Spinal cord (tissue), 10 donors: ENCODE results near the gene STX18. TPM values are rescaled to one million over a fixed set of nuclear protein-coding genes. Genes with fewer than 3 reads are reported as not detected.

Experiments
- DNase-seq, 6 donors: peaks; one replicate each; pipeline versions ENCODE4 v3.0.0 to v3.0.0-alpha.2; 2013 to 2015; ENCODE audit warnings: low spot score in 6 of 6, low read depth in 4 of 6
- H3K27ac ChIP-seq: one replicate; pipeline ENCODE4 v1.5.1; 2013; ENCODE audit warnings: low read depth, low read length, control low read depth
- H3K27me3 ChIP-seq: one replicate; pipeline ENCODE4 v1.6.1; 2013; ENCODE audit warnings: low read length; ENCODE audit not compliant: control insufficient read depth, insufficient read depth
- H3K36me3 ChIP-seq: one replicate; pipeline ENCODE4 v1.6.1; 2013; ENCODE audit warnings: low read length; ENCODE audit not compliant: control insufficient read depth, insufficient read depth
- H3K4me1 ChIP-seq: one replicate; pipeline ENCODE4 v1.6.1; 2013; ENCODE audit warnings: low read length; ENCODE audit not compliant: control insufficient read depth, insufficient read depth
- H3K4me3 ChIP-seq: one replicate; pipeline ENCODE4 v1.5.1; 2013; ENCODE audit warnings: low read depth, low read length, control low read depth
- H3K9me3 ChIP-seq: one replicate; pipeline ENCODE4 v1.6.1; 2013; ENCODE audit warnings: low read length; ENCODE audit not compliant: control insufficient read depth, insufficient read depth
- WGBS: methylation state at CpG from one replicate; pipeline ENCODE4 v1.1.5; 2013; ENCODE audit warnings: missing lambda C conversion rate; ENCODE audit not compliant: insufficient coverage; 5-methylcytosine and 5-hydroxymethylcytosine counted together
- polyA plus RNA-seq, 2 donors: library from polyadenylated mRNA; unstranded; fragments of 120-200 nt; gene quantifications; one replicate each; pipeline ENCODE4 v1.2.1, GENCODE V29; 2013; ENCODE audit not compliant: insufficient read length in 2 of 2
- total RNA-seq, 2 donors: library from RNA; depleted of rRNA in 1 of 2; stranded (reverse); fragments of 120-200 nt in 1 of 2; fragments of >200 nt in 1 of 2; gene quantifications; one replicate each; pipeline versions ENCODE4 v1.2.3 to v1.2.4, GENCODE V29; 2013 to 2014
- donor health status: healthy.

Gene STX18
- total and polyA plus RNA-seq, 4 donors: 26.9 to 56.4 (median 49.4) TPM

GRCh38 chr4:4459181-4459580, 82.7 kb downstream of the STX18 start:
- Histone ChIP-seq H3K4me3 (no peak overlapping the region), H3K36me3 (peaks cover 10% of the 10 kb centered on the region), H3K4me1 (peaks cover 5% of the 10 kb centered on the region), H3K27me3 (no peaks in the 10 kb centered on the region), H3K9me3 (no peaks in the 10 kb centered on the region), H3K27ac (no peak overlapping the region)
- WGBS: 90% methylated on average over 2 of the region's 5 CpGs
- DNase-seq: peak in 1 of 6 donors; percentile 64

- H3K27ac ChIP-seq: no peak overlapping the region
These were observed 83.9 kb downstream of the STX18 start for GRCh38 chr4:4457803-4458553.

GRCh38 chr4:4456816-4457578, 84.9 kb downstream of the STX18 start:
- Histone ChIP-seq H3K27ac (no peak overlapping the region), H3K36me3 (peaks cover 10% of the 10 kb centered on the region)
- WGBS: 100% methylated on average over 1 of the region's 8 CpGs

More at GRCh38 chr4:4457803-4458553, 83.9 kb downstream of the STX18 start:
- H3K4me1 ChIP-seq: peaks cover 5% of the 10 kb centered on the region
- H3K9me3 ChIP-seq: no peaks in the 10 kb centered on the region
- H3K27me3 ChIP-seq: no peaks in the 10 kb centered on the region
- DNase-seq: no peak
- H3K36me3 ChIP-seq: peaks cover 10% of the 10 kb centered on the region
- 70% methylated on average over 1 of the region's 5 CpGs for WGBS
- no peak overlapping the region for H3K4me3 ChIP-seq

GRCh38 chr4:4456351-4456750, 85.5 kb downstream of the STX18 start:
- H3K27ac ChIP-seq: no peak overlapping the region
- no peak for DNase-seq
- H3K36me3 ChIP-seq: peaks cover 10% of the 10 kb centered on the region
- H3K4me3 ChIP-seq: no peak overlapping the region
- H3K4me1 ChIP-seq: no peaks in the 10 kb centered on the region
- no peaks in the 10 kb centered on the region for H3K27me3 ChIP-seq
- 90% methylated on average over 7 of the region's 7 CpGs for WGBS
- no peaks in the 10 kb centered on the region for H3K9me3 ChIP-seq

More at GRCh38 chr4:4456816-4457578, 84.9 kb downstream of the STX18 start:
- Histone ChIP-seq H3K9me3 (no peaks in the 10 kb centered on the region), H3K27me3 (no peaks in the 10 kb centered on the region), H3K4me1 (peaks cover 5% of the 10 kb centered on the region), H3K4me3 (no peak overlapping the region)
- DNase-seq: no peak

GRCh38 chr4:4455210-4455865, 86.5 kb downstream of the STX18 start:
- Histone ChIP-seq H3K4me3 (no peak overlapping the region), H3K9me3 (no peaks in the 10 kb centered on the region), H3K27me3 (no peaks in the 10 kb centered on the region), H3K4me1 (no peaks in the 10 kb centered on the region), H3K36me3 (peaks cover 10% of the 10 kb centered on the region), H3K27ac (no peak overlapping the region)
- DNase-seq: no peak
- 79% methylated on average over 5 of the region's 5 CpGs for WGBS

- no peak overlapping the region for H3K27ac ChIP-seq
- no peaks in the 10 kb centered on the region for H3K9me3 ChIP-seq
- H3K27me3 ChIP-seq: no peaks in the 10 kb centered on the region
- no peak overlapping the region for H3K4me3 ChIP-seq
- DNase-seq: no peak
- no peaks in the 10 kb centered on the region for H3K4me1 ChIP-seq
- no peaks in the 10 kb centered on the region for H3K36me3 ChIP-seq
These were observed 95.4 kb downstream of the STX18 start for GRCh38 chr4:4446434-4446833.

GRCh38 chr4:4443821-4444220, 98.0 kb downstream of the STX18 start:
- no peak for DNase-seq
- Histone ChIP-seq H3K27me3 (no peaks in the 10 kb centered on the region), H3K9me3 (no peaks in the 10 kb centered on the region), H3K4me3 (no peak overlapping the region), H3K4me1 (no peaks in the 10 kb centered on the region), H3K36me3 (peaks cover 2% of the 10 kb centered on the region), H3K27ac (no peak overlapping the region)
- WGBS: 63% methylated on average over 1 of the region's 2 CpGs

- no peaks in the 10 kb centered on the region for H3K4me1 ChIP-seq
- peaks cover 10% of the 10 kb centered on the region for H3K36me3 ChIP-seq
- H3K27me3 ChIP-seq: no peaks in the 10 kb centered on the region
- DNase-seq: no peak
- H3K4me3 ChIP-seq: no peak overlapping the region
- no peak overlapping the region for H3K27ac ChIP-seq
- no CpG with 5 or more reads among the region's 2 CpGs for WGBS
- no peaks in the 10 kb centered on the region for H3K9me3 ChIP-seq
These were observed 101.4 kb downstream of the STX18 start for GRCh38 chr4:4440333-4441061.

GRCh38 chr4:4439782-4440181, 102.1 kb downstream of the STX18 start:
- Histone ChIP-seq H3K36me3 (peaks cover 10% of the 10 kb centered on the region), H3K4me3 (no peak overlapping the region), H3K27me3 (no peaks in the 10 kb centered on the region), H3K4me1 (no peaks in the 10 kb centered on the region), H3K27ac (no peak overlapping the region), H3K9me3 (no peaks in the 10 kb centered on the region)
- 96% methylated on average over 2 of the region's 4 CpGs for WGBS
- DNase-seq: no peak
